Astrocyte of the cerebellum (primary cell): ENCODE results near the gene R3HDM2.

Experiments
- DNase-seq: peaks from one replicate; pipeline ENCODE4 v3.0.0-alpha.2; 2011; ENCODE audit warnings: low read depth
- H3K4me3 ChIP-seq: 2 replicates; pipeline ENCODE4 v1.5.1; 2011; ENCODE audit warnings: mild to moderate bottlenecking, low read depth, low read length, moderate library complexity
- in situ Hi-C: cut with HindIII; loops from 2 replicates; pipeline ENCODE4 v1.10.0; 2017; ENCODE audit warnings: low sequenced_read_pairs
- TF ChIP-seq, protein P1 (sequence below): IDR thresholded peaks from 2 replicates; pipeline ENCODE4 v1.5.1; 2012; ENCODE audit warnings: low read length, low read depth, moderate library complexity, mild to moderate bottlenecking; ENCODE audit errors: missing control alignments

Gene R3HDM2

DNA sequence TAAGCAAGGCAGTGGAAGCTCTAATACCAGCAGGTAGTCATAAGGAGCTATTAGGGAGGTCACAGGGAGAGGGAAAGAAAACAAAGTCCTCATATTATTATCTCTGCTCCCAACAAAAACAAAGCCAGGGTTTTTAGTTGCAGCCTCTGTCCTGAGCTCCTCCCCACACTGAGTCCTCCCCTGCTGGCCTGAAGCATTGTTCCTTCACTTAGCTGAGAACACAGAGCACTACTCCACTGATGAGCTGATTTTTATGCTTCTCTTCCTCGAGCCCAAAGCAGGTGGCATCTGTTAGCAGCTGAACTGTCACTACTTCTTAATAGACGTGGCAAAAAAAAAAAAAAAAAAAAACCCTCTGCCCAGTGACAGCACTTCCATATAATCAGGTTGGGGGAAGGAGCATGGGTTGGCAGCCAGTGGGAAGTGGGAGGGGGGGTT is 169.4 kb downstream of the R3HDM2 start:
- H3K4me3 ChIP-seq, result no peak overlapping the region
- in situ Hi-C loops, result no loop called here

DNA sequence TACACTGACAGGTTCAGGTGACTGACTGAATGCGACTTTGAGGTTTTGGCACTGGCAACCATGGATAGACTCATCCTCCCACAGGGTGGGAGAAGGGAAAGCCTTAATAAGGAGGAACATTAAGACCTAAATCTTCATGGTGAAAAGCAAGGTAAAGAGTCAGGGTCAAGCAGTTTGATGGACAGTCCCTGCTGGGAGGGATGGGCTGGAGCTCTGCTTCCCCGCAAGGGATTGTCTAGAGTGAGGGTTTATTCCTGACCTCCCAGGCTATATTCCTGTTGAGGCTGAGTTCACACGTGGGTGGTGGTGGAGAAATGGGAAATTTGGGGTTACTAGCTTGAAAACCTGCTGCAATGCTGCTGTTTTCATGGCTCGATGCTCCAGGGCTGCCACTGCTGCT is 170.5 kb downstream of the R3HDM2 start:
- DNase-seq, result no peak
- H3K4me3 ChIP-seq, result no peak overlapping the region
- in situ Hi-C loops, result no loop called here
- TF ChIP-seq, protein P1, sequence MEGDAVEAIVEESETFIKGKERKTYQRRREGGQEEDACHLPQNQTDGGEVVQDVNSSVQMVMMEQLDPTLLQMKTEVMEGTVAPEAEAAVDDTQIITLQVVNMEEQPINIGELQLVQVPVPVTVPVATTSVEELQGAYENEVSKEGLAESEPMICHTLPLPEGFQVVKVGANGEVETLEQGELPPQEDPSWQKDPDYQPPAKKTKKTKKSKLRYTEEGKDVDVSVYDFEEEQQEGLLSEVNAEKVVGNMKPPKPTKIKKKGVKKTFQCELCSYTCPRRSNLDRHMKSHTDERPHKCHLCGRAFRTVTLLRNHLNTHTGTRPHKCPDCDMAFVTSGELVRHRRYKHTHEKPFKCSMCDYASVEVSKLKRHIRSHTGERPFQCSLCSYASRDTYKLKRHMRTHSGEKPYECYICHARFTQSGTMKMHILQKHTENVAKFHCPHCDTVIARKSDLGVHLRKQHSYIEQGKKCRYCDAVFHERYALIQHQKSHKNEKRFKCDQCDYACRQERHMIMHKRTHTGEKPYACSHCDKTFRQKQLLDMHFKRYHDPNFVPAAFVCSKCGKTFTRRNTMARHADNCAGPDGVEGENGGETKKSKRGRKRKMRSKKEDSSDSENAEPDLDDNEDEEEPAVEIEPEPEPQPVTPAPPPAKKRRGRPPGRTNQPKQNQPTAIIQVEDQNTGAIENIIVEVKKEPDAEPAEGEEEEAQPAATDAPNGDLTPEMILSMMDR, result no peak

More for the DNA sequence above, 169.4 kb downstream of the R3HDM2 start:
- TF ChIP-seq, protein P1, result no peak
- no peak for DNase-seq

DNA sequence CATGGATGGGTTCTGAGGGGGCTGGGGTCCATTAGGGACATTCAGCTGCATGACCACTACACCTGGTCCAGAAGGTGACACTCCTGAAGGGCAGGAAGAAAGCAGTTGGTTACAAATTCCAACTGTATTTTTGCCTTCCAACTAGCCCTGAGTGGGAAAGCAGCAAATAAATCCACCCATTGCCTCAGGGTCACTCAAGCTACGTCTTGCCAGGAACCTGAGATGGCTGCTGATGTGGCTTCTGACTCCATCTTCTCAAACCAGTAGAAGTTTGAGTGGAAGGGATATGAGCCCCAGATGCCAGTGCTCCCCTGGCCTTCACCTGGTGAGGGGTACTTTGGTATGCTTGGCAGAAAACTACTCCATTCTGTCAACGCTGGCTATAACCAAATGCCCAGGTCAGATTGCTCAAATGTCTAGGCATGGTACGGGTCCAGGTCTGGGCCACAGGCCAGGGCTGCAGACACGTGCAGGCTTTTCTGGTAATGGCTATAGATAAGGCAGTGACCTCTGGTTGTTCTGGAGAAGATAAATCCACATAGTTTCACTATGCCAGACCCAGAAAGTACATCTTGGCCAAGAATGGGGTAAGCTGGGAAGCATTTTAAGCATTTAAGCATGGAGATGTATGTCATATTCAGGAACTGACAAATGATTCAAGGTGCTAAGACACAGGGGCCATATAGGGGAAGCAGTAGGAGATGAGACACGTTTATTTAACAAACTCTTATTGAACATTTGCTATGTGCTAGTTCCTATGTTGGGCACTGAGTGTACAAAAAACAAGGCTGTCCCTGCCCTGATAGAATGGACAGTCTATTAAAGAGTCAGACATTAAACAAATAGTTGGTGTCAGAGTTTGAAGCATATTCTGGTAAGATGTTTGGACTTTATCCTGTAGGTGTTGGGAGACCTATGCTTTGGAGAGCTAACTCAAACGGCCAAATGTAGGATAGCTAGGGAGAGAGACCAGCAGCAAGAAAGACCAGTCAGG is 171.6 kb downstream of the R3HDM2 start:
- TF ChIP-seq, protein P1, result no peak
- H3K4me3 ChIP-seq, result no peak overlapping the region
- in situ Hi-C loops, result no loop called here
- no peak for DNase-seq

DNA sequence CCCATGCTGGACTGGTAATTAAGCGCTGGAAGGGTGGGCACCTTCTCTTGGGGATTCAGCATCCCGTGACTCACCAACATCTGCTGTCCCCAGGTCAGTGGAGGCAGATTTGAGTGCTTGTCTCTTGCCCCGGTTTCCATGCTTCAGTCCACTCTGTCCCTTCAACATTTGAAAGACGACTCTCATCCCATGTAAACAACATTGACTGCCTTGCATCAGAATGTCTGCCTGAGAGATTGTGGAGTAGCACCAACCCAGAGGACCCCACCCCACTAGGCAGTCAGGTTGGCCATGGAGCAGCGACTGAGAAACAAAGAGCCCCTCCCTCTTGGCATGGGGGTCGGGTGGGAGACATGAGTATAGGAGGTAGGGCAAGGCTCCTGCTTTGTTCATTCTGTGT is 174.9 kb downstream of the R3HDM2 start:
- no peak overlapping the region for H3K4me3 ChIP-seq
- in situ Hi-C loops, result no loop called here
- DNase-seq, result no peak
- TF ChIP-seq, protein P1, result no peak

DNA sequence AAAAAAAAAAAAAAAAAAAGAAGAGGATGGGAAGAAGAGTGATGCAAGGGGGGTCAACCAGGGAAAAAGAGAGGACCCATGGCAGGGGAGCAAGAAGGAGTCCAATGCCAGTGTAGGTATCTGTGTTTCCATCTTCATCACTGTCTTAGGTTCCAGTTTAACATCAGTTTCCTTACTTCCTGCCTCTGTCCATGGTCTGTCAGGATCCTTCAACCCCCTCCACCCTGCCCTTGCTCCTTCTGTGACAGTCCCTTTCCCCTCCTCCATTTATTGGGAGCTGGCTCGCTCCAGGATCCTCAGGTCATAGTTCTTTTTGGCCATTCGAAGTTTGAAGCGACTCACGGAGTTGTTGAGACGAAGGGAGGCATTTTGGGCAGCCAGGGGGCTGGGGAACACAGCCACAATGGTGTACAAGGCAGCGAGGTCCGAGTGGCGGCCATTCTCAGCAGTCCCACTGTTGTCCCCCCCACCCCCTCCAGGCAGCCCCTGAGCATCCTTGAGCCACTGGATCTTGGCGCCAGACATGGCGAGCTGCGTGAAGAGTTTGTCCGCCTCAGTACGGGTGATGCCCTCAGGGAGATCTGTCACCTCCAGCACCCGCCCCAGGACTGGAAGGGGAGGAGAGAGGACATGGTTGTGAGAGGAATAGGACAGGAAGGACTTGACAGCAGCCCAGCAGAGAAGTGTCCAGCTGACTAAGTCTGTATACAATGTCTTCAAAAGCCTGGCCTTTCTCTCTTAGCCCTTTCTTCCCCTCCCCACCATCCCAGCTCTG is 176.2 kb downstream of the R3HDM2 start:
- no peak for DNase-seq
- TF ChIP-seq, protein P1, result no peak
- in situ Hi-C loops, result no loop called here
- no peak overlapping the region for H3K4me3 ChIP-seq

DNA sequence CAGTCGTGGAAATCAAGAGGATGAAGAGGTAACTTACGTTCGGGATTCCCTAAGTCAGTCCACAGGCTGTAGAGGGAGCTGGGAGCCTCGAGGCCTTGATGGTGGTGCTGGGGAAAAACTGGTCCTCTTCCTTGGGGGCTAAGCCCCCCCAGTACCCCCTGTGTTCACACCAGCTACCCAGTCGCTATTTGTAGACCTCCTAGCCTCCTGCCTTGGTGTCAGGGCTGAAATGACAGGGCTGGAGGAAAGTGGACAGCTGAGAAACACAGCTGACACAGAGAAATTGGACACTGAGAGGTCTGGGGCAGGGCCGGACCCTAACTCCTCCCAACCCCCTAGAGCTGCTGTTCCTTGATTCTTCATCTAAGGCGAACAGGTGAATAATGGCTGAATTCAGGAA is 179.9 kb downstream of the R3HDM2 start, which contains the start of gene STAC3:
Gene STAC3 (minus strand): TSS at position 232 of the 400 bp plus-strand sequence. CDS start 1,551 bp downstream, outside the sequence.
- in situ Hi-C loops, result no loop called here
- TF ChIP-seq, protein P1, result no peak
- no peak within 1 kb of the TSS for H3K4me3 ChIP-seq
- no peak for DNase-seq
